ENCODE results near the gene HS6ST3. TPM values are rescaled to one million over a fixed set of nuclear protein-coding genes. Genes with fewer than 3 reads are reported as not detected.

Gene HS6ST3
- total and polyA plus RNA-seq, 2 donors (not counting 3 experiments of a cell fraction or from before 2014, with no cell fraction given), result 0.03 to 0.15 TPM

DNA sequence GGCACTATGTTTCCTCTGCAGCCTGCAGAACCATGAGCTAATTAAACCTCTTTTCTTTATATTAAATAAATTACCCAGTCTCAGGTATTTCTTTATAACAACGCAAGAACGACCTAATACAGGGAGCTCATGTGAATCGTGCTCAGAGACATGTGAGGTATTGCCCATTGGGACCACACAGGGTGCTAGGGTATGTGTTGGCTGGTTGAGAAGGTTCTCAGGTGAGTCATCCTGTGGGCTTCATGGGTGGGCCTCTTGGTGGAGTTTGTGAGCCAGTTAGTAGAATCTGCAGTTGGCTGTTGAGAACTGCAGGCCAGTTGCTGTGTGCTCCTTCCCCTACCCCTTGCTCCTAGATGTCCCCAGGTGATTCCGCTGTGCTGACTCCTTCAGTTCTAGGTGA, 163.0 kb downstream of the HS6ST3 start:
- no peak overlapping the region for H3K9ac ChIP-seq (replicated peaks; ENCODE audit: extremely low read depth, insufficient read depth, low read length)
- FAIRE-seq, result no peak
- no peaks in the 10 kb centered on the region for H3K9me3 ChIP-seq (replicated peaks; ENCODE audit: control insufficient read depth, insufficient read depth, low read length)
- H3K4me1 ChIP-seq (ENCODE audit: control insufficient read depth, extremely low read depth, insufficient read depth, low read length), result no peaks in the 10 kb centered on the region
- H3K9me1 ChIP-seq (replicated peaks; ENCODE audit: control insufficient read depth, extremely low read depth, insufficient read depth, low read length), result no peaks in the 10 kb centered on the region
- no peak overlapping the region for H3K4me3 ChIP-seq (replicated peaks in 1 of 3; ENCODE audit: insufficient read depth in 1 of 3, low read depth in 1 of 3, low read length in 3 of 3)
- H2AFZ ChIP-seq (ENCODE audit: low read depth, low read length), result no peak overlapping the region
- intact Hi-C loops (cut with micrococcal nuclease), result no loop called here
- BruUV-seq (replicated peaks), result no TSS peak
- ChIA-PET CTCF (no interaction called here), POLR2A (no interaction called here)
- no peaks in the 10 kb centered on the region for H3K36me3 ChIP-seq (ENCODE audit: control insufficient read depth in 2 of 2, extremely low read depth in 1 of 2, insufficient read depth in 2 of 2, low read length in 2 of 2)
- DNase-seq (ENCODE audit: low read depth, low spot score), result no peak
- H3K27ac ChIP-seq (ENCODE audit: insufficient read depth, low read depth, low read length), result no peak overlapping the region
- peaks cover 0 to 3% of the 10 kb centered on the region in 2 experiments for H3K27me3 ChIP-seq (ENCODE audit: control insufficient read depth in 2 of 2, insufficient read depth in 2 of 2, low read length in 2 of 2)
- H3K79me2 ChIP-seq (ENCODE audit: control insufficient read depth, insufficient read depth, low read length), result no peaks in the 10 kb centered on the region
- TF ChIP-seq POLR2AphosphoS5 (IDR thresholded peaks at IDR 0.05; ENCODE audit: insufficient read depth, low read depth, low read length), result no peak
- H4K20me1 ChIP-seq (replicated peaks; ENCODE audit: control insufficient read depth, extremely low read depth, insufficient read depth, low read length), result no peaks in the 10 kb centered on the region
- dilution Hi-C loops (cut with MboI; ENCODE audit: extremely low pct_ligation_motif_present, low sequenced_read_pairs), result no loop called here
- H3K4me2 ChIP-seq (ENCODE audit: insufficient read depth, low read length), result no peak overlapping the region

- Histone ChIP-seq H3K36me3 (ENCODE audit: control insufficient read depth in 2 of 2, extremely low read depth in 1 of 2, insufficient read depth in 2 of 2, low read length in 2 of 2) (no peaks in the 10 kb centered on the region), H3K9me3 (replicated peaks; ENCODE audit: control insufficient read depth, insufficient read depth, low read length) (no peaks in the 10 kb centered on the region), H3K4me1 (ENCODE audit: control insufficient read depth, extremely low read depth, insufficient read depth, low read length) (no peaks in the 10 kb centered on the region), H4K20me1 (replicated peaks; ENCODE audit: control insufficient read depth, extremely low read depth, insufficient read depth, low read length) (no peaks in the 10 kb centered on the region), H3K27ac (ENCODE audit: insufficient read depth, low read depth, low read length) (no peak overlapping the region), H3K79me2 (ENCODE audit: control insufficient read depth, insufficient read depth, low read length) (no peaks in the 10 kb centered on the region), H3K9me1 (replicated peaks; ENCODE audit: control insufficient read depth, extremely low read depth, insufficient read depth, low read length) (no peaks in the 10 kb centered on the region), H3K9ac (replicated peaks; ENCODE audit: extremely low read depth, insufficient read depth, low read length) (no peak overlapping the region), H3K4me2 (ENCODE audit: insufficient read depth, low read length) (no peak overlapping the region), H2AFZ (ENCODE audit: low read depth, low read length) (no peak overlapping the region), H3K27me3 (ENCODE audit: control insufficient read depth in 2 of 2, insufficient read depth in 2 of 2, low read length in 2 of 2) (no peaks in the 10 kb centered on the region), H3K4me3 (replicated peaks in 1 of 3; ENCODE audit: insufficient read depth in 1 of 3, low read depth in 1 of 3, low read length in 3 of 3) (no peak overlapping the region)
- POLR2A ChIA-PET, result no interaction called here
- no peak for FAIRE-seq
- no peak for DNase-seq (ENCODE audit: low read depth, low spot score)
- dilution Hi-C loops (cut with MboI; ENCODE audit: extremely low pct_ligation_motif_present, low sequenced_read_pairs) (no loop called here), intact Hi-C loops (cut with micrococcal nuclease) (no loop called here)
- BruUV-seq (replicated peaks), result no TSS peak
- TF ChIP-seq MYC (IDR thresholded peaks at IDR 0.05; ENCODE audit: low read depth, low read length) (no peak), POLR2AphosphoS5 (IDR thresholded peaks at IDR 0.05; ENCODE audit: insufficient read depth, low read depth, low read length) (no peak), EZH2 (IDR thresholded peaks at IDR 0.05; ENCODE audit: borderline replicate concordance, low read depth, low read length, severe bottlenecking) (no peak), POLR2A (IDR thresholded peaks at IDR 0.05; ENCODE audit: low read depth, low read length) (no peak), GATA2 (IDR thresholded peaks at IDR 0.05; ENCODE audit: insufficient read depth, insufficient read length, low read depth, low read length) (no peak), JUN (IDR thresholded peaks at IDR 0.05; ENCODE audit: borderline replicate concordance, insufficient read depth, insufficient read length, low read depth) (no peak)
- TF ChIP-seq, protein P1, sequence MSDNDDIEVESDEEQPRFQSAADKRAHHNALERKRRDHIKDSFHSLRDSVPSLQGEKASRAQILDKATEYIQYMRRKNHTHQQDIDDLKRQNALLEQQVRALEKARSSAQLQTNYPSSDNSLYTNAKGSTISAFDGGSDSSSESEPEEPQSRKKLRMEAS (IDR thresholded peaks at IDR 0.05; ENCODE audit: insufficient read depth, insufficient read length), result no peak
- TF ChIP-seq, protein P2, sequence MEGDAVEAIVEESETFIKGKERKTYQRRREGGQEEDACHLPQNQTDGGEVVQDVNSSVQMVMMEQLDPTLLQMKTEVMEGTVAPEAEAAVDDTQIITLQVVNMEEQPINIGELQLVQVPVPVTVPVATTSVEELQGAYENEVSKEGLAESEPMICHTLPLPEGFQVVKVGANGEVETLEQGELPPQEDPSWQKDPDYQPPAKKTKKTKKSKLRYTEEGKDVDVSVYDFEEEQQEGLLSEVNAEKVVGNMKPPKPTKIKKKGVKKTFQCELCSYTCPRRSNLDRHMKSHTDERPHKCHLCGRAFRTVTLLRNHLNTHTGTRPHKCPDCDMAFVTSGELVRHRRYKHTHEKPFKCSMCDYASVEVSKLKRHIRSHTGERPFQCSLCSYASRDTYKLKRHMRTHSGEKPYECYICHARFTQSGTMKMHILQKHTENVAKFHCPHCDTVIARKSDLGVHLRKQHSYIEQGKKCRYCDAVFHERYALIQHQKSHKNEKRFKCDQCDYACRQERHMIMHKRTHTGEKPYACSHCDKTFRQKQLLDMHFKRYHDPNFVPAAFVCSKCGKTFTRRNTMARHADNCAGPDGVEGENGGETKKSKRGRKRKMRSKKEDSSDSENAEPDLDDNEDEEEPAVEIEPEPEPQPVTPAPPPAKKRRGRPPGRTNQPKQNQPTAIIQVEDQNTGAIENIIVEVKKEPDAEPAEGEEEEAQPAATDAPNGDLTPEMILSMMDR (IDR thresholded peaks at IDR 0.05; ENCODE audit: extremely low read depth in 1 of 2, insufficient read depth in 1 of 2, low read depth in 1 of 2, low read length in 2 of 2), result no peak
- CTCF ChIA-PET, result no interaction called here
These were observed 183.3 kb downstream of the HS6ST3 start for GRCh38 chr13:96273196-96273595.

All from endothelial cell of umbilical vein (primary cell).